Epithelial cell of proximal tubule (primary cell): ENCODE data around the gene SOX6. TPM values are rescaled to one million over a fixed set of nuclear protein-coding genes. Genes with fewer than 3 reads are reported as not detected.
"Not testable (repeated sequence)": the region's sequence is repeated elsewhere in the genome, so short reads cannot be mapped to it uniquely, and the experiment has no call there.

Experiments
- DNase-seq: peaks from one replicate; pipeline ENCODE4 v3.0.0-alpha.2; 2011; ENCODE audit warnings: low read depth
- H3K4me3 ChIP-seq: 2 replicates; pipeline ENCODE4 v1.5.1; 2011; ENCODE audit warnings: low read depth, mild to moderate bottlenecking, low read length
- CTCF ChIP-seq: conservative IDR thresholded peaks from 2 replicates; pipeline ENCODE4 v1.5.1; 2012; ENCODE audit warnings: low read depth, mild to moderate bottlenecking, low read length
- total RNA-seq: library from RNA; depleted of rRNA; stranded (reverse); fragments of >200 nt; gene quantifications from 2 replicates; pipeline ENCODE4 v1.2.3, GENCODE V29; 2015

SOX6 gene
- total RNA-seq, 1 donor from 2014 or later = 1.6 TPM

DNA sequence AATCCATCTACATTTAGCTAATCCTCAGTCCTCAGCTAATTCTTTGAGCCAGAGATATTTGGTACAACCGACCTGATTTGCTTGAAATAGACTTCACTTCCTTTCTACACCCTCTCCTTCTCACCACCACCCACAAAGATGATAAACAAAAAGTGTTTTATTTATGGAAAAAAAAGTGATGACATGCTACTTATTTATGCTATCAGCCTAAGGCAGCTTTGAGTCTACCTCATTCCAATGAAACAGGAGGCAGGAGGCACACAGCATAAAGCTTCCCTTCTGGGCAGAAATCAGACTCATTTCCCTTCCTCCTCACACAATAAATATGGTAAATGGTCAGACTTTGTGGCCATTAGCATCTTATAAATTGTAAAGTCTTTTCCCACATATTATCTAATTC, 325.7 kb downstream of the SOX6 start:
- no peak overlapping the region for H3K4me3 ChIP-seq
- TF ChIP-seq CTCF = no peak
- no peak for DNase-seq

DNA sequence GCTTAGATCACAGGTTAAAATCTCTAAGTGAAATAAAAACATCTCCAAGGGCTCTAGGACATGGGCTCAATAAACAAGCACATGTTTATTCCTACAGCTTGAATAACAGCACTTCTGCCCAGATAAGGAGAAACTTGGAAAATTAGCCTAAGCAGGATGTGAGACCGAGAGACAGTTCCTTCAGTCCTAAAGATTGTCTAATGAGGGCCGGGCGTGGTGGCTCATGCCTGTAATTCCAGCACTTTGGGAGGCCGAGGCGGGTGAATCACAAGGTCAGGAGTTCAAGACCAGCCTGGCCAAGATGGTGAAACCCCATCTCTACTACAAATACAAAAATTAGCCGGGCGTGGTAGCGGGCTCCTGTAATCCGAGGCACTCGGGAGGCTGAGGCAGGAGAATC, 327.2 kb downstream of the SOX6 start:
- H3K4me3 ChIP-seq, DNase-seq: not testable (repeated sequence)

DNA sequence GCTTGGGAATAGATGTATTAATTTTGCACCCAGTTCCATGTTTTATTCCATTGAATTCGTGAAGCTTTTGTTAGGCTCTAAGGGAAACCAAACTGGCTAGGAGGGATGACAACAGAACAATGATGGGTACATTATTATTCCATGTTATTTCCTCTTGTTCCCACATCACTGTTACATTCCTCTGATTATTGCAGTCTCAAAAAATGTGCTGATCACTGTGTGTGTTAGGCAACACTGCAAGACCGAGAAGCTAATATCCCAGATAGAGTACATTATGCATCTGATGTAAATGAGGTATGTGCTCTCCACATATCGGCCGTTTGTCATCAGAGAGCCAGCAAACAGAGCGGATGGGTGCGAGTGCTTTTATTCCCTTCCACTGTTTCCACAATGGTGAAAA, 327.9 kb downstream of the SOX6 start:
- H3K4me3 ChIP-seq = no peak overlapping the region
- no peak for TF ChIP-seq CTCF
- no peak for DNase-seq

DNA sequence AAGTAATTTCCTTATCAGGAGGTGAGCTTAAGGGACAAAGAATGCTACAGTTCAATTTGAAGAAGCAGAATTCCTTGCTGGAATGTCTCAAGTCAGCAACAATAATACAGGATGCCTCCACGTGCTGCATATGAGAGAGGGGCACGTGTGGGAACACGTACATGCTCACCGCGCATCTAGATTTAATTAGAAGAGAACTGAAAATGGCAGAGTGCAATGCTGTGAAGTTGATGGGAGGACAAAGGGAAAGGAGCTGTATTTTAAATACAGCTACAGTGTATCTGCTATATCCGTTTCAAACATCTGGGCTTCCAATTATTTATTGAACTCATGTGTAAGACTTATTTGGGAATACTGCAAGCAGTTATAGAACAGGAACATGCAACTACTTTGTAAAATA, 328.7 kb downstream of the SOX6 start:
- no peak for DNase-seq
- H3K4me3 ChIP-seq = no peak overlapping the region
- no peak for TF ChIP-seq CTCF

DNA sequence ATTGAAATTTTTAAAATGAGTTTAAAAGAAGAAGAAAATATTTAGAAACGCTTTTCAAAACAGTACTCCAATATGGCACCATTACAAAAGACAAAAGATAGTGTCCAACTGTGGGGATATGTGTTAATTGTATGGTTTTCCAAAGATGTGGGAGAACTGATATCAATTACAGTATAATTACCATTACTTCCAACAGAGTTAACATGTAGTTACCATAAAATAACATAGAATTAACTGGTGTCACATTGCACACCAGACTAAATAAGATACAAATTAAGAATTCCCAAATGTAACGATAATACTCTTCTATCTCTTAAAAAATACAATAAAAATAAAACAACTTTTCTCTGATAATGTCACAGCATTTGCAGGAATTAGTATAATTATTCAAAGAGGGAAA, 329.5 kb downstream of the SOX6 start:
- H3K4me3 ChIP-seq = no peak overlapping the region
- TF ChIP-seq CTCF = no peak
- DNase-seq = no peak

DNA sequence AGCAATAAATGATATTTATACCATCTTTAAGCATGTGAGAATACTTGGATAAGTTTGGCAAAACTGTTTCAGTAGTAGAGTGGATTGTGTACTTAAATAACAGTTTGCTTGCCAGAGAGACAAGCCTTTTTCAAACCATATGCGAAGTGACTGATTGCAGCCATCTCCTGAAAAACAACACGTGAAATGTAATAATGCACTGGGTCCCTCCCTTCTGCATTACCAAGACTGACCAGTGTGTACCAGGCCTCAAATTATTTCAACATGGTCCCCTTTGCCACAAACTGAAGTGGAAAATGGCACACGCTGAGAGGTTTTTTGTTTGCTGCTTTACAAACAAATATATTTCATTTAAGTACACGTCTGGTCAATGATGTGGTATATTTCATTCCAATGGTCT, 337.4 kb downstream of the SOX6 start:
- no peak for TF ChIP-seq CTCF
- H3K4me3 ChIP-seq = no peak overlapping the region
- DNase-seq = no peak

- DNase-seq = no peak
- H3K4me3 ChIP-seq = no peak overlapping the region
- TF ChIP-seq CTCF = no peak
These were observed 339.9 kb downstream of the SOX6 start for GRCh38 chr11:16016468-16016829.

GRCh38 chr11:16015741-16016467, 340.4 kb downstream of the SOX6 start:
- TF ChIP-seq CTCF = no peak
- no peak for DNase-seq
- no peak overlapping the region for H3K4me3 ChIP-seq
